NCI-H2029 (cell line): Measurements from ENCODE around the gene SART3.

Experiments used
- DNase-seq: peaks from one replicate; lab custom pipeline; 2025; lab: John Stamatoyannopoulos, UW

The SART3 gene

GRCh38 chr12:108523365-108523764 is 37.6 kb downstream of the SART3 start:
- DNase-seq = no peak

- no peak for DNase-seq
These were observed 41.4 kb downstream of the SART3 start for GRCh38 chr12:108519558-108519957.

GRCh38 chr12:108518716-108519496 is 42.1 kb downstream of the SART3 start:
- no peak for DNase-seq

GRCh38 chr12:108518101-108518715 is 42.8 kb downstream of the SART3 start:
- no peak for DNase-seq

GRCh38 chr12:108517288-108518100 is 43.5 kb downstream of the SART3 start:
- DNase-seq = no peak

- no peak for DNase-seq
These were observed 44.3 kb downstream of the SART3 start for GRCh38 chr12:108516511-108517275.

GRCh38 chr12:108515916-108516315 is 45.1 kb downstream of the SART3 start:
- DNase-seq = peak; percentile 22

GRCh38 chr12:108514973-108515814 is 45.8 kb downstream of the SART3 start, which contains the start of gene FICD:
FICD (plus strand) TSS chr12:108515277; CDS start chr12:108516973, 1,696 bp downstream.
- DNase-seq = peak; percentile 98

- no peak for DNase-seq
These were observed 46.5 kb downstream of the SART3 start for GRCh38 chr12:108514468-108514972.

- DNase-seq = peak; percentile 26
These were observed 49.1 kb downstream of the SART3 start for GRCh38 chr12:108511633-108512540.

- no peak for DNase-seq
These were observed 50.1 kb downstream of the SART3 start for GRCh38 chr12:108510836-108511235.

GRCh38 chr12:108509806-108510205 is 51.2 kb downstream of the SART3 start:
- DNase-seq = no peak

- no peak for DNase-seq
These were observed 52.9 kb downstream of the SART3 start for GRCh38 chr12:108507971-108508642.

GRCh38 chr12:108505129-108505528 is 55.8 kb downstream of the SART3 start:
- DNase-seq = peak; percentile 7

GRCh38 chr12:108502922-108503321 is 58.1 kb downstream of the SART3 start:
- DNase-seq = no peak

- no peak for DNase-seq
These were observed 62.8 kb downstream of the SART3 start for GRCh38 chr12:108498136-108498535.

GRCh38 chr12:108495823-108496579 is 65.0 kb downstream of the SART3 start:
- no peak for DNase-seq

GRCh38 chr12:108495054-108495453 is 65.9 kb downstream of the SART3 start:
- no peak for DNase-seq
